Brain pericyte (primary cell): ENCODE measurements around the gene CYTH2.
"Not testable (repeated sequence)": the region's sequence is repeated elsewhere in the genome, so short reads cannot be mapped to it uniquely, and the experiment has no call there.

Experiments
- DNase-seq: peaks from one replicate; pipeline ENCODE4 v3.0.0-alpha.2; 2012; ENCODE audit warnings: low read depth, low spot score

Gene CYTH2

DNA sequence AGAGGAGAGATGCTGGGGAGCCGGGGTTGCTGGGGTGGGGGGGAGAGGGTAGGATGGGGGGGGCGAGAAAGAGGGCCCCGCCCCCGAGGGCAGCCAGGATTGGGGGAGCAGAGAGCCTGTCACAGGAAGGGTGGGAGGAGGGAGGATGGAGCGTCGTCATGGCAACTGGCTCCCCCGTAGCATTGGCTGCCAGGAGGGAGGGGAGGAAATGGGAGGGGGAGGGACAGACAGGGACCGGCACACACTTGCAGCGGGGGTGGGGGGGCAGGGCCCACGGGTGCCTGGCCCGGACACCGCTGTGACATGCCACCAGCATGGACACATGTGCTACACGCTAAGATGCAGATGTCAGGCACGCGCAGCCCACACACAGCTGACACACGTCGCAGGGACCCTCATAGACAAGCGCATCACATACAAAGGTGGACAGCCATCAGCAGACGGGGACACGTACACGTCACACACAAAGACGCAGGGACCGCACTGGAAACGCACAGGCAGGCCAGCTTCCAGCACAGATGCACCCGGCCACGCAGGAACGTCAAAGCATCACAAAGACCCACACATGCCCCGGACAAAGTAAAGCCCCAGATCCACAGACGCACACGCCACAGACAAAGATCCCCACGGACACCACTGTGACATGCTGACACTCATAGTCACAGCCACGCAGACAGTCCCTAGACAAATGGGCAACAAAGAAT is 42.8 kb downstream of the CYTH2 start, which contains the start of gene LMTK3:
LMTK3 (minus strand) TSS at position 36 of the 704 bp plus-strand sequence. CDS start 259 bp downstream, outside the sequence.
- no peak for DNase-seq

DNA sequence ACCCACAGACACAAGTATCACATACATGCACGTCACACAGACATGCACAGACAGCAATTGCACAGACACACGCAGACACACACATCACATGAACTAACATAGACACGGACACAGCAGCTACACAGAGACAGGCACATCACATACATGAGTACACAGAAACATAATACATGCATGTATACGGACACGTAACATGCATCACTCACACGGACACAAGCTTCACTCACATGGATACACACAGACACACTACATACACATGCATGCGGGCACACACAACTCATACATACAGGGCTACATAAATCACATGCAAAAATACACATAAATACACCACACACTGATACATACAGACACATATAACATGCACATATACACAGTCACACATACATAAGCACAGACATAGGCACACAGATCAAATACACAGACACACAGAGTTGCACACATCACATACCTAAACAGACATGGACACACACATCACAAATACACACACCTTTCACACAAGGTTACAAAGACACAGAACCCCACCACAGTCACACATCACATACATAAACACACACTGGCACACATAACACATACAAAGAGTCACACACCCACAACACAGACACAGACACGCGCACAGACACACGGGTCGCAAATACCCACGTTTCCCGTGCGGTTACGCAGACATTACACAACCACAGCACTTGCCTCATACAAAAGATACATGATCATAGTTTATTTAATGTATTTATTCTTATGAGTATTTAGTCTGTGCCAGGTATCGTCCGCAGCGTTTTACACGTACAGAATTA is 43.5 kb downstream of the CYTH2 start:
- no peak for DNase-seq

DNA sequence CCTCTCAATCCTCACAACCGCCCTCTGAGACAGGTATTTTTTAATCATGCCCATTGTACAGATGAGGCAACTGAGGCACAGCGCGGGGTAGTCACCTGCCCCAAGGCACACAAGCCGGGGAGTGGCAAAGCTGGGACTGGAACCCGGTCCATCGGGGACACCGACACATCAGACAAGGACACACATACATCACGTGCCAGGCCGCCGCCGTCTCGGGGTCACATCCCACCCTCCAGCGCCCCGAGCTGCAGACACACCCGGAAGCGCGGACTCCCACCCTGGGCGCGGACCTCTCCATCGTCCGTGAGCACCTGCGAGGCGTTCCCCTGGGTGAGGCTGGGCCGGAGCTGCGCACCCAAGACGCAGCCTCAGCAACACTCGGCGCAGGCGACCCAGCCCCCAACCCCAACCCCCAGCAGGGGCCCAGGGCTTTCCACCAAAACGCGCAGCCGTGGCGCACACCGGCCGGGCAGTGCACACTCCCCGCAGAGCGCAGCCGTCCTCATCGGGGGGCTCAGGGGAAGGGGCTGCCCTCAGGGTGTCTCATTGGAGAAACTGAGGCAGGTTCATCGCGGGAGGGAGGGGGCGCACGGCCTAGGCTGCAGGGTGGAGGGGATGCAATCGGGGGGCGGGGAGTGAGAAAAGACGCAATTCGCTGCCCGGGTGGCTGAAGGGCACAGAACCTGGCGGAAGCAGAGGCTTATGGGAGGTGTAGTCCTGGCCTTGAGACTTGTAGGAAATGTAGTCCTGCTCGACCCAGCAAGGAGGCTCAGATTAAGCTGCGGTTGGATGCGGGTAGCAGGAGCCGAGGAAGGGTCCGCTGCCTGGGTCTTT is 44.3 kb downstream of the CYTH2 start:
- DNase-seq: no peak

DNA sequence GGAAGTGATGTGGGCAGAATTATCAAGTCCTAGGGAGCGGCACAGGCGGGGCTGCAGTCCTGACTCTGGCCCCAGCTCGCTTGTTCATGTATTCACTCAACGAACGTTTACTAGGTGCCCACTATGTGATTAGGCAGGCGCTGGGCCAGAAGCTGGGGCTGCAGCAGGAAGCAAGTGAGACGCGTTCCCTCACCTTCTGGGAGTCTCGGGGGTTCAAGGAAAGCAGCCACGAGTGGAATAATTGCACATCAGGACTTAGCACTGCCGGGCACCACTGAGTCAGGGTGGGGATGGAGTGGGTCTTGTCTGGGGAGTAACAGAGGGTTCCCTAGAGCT is 44.9 kb downstream of the CYTH2 start:
- DNase-seq: no peak

DNA sequence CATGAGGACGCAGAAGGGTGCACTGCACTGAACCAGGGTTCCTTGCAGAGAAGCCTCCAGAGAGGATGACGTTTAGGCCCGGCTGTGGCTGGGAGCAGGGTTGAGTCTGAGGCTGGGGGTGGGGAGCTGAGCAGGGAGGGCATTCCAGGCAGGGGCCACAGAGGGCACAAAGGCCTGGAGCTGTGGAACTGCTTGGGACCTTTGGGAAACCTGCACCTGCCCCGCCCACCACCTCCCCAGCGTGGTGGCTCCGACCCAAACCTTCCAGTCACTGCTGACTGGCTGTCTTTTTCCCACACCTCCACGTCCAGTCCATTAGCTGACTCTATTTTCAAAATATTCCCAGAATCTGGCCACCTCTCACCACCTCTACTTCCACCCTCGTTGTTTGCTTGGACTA is 47.4 kb downstream of the CYTH2 start:
- DNase-seq: no peak

DNA sequence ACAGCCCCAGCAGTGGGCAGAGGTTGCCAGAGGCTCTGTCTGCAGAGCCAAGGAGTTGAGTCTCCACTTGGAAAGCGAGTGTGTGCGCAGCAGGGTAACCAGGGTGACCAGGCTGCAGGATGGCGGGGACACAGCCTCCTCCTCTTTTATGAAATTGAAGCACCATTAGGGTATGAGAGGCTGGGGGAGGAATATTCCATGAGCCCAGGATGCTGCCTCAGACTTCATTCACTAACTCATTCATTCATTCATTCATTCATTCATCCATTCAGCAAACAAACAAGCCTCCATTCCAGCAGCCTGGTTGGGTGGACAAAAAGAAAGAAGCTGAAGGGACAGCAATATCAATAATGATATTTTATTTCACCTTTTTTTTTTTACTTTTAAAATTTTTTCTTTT is 49.0 kb downstream of the CYTH2 start:
- no peak for DNase-seq

DNA sequence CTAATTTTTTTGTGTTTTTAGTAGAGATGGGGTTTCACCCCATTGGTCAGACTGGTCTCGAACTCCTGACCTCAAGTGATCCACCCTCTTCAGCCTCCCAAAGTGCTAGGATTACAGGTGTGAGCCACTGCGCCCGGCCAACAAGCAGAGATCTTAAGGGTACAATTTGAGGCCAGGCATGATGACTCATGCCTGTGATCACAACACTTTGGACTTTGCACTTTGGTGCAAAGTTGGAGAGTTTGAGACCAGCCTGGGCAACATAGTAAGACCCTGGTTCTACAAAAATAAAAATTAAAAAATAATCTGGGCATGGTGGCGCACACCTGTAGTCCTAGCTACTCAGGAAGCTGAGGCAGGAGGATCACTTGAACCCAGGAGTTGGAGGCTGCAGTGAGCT is 50.3 kb downstream of the CYTH2 start:
- DNase-seq: not testable (repeated sequence)

DNA sequence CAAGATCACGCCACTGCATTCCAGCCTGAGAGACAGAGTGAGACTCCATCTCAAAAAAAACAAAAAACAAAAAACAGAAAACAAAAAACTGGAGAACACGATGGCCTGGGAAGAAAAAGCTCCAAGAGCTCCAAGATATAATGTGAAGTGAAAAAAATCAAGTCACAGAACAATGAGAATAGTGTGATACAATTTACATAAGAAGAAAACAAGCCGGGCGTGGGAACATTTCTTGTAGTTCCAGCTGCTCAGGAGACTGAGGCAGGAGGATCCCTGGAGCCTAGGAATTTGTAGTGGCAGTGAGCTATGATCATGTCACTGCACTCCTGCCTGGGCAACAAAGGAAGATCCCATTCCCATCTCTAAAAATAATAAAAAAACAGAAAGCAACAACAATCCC is 51.0 kb downstream of the CYTH2 start:
- DNase-seq: no peak

DNA sequence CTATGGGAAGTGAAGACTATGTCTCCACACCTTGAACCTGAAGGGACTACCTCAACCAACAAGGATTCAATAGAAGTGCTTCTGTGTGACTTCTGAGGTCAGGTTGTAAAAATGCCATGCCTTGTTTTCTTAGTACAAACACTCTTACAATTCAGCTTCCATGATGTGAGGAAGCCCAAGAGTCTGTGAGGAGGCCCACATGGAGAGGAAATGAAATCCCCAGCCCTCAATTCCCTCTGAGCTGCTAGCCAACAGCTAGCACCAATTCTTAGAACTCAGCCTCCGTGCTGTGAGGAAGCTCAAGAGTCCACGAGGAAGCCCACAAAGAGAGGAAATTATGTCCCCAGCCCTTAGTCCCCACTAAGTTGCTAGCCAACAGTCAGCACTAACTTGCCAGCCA is 55.1 kb downstream of the CYTH2 start:
- DNase-seq: no peak

DNA sequence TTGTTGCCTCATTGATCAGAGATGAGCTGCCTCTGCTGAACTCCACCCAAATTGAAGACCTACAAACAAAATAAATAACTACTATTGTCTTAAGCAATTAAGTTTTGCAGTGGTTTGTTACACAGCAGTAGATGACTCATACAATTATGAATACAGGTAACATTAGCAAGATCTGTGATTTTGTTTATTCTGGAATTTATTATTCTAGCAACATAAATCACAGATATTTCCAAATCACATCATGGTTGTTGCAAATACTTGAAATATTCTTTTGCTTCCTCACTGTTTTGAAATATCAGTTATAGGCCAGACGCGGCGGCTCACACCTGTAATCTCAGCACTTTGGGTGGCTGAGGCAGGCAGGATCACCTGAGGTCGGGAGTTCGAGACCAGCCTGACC is 55.6 kb downstream of the CYTH2 start:
- DNase-seq: no peak

DNA sequence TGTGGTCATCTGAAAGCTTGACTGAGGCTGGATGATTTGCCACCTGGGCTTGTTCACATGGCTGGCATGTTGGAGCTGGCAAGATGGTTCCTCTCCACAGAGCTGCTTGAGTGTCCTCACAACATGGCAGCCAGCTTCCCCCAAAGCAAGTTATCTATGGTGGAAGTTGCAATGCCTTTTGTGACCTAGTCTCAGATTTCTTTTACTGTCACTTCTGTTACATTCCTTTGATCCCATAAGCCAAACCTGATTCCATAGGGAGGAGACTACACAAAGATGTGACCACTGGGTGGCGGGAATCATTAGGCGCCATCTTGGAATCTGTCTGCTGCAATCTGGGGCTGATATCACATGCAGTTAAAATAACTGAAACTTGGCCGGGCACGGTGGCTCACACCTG is 60.0 kb downstream of the CYTH2 start:
- DNase-seq: no peak

DNA sequence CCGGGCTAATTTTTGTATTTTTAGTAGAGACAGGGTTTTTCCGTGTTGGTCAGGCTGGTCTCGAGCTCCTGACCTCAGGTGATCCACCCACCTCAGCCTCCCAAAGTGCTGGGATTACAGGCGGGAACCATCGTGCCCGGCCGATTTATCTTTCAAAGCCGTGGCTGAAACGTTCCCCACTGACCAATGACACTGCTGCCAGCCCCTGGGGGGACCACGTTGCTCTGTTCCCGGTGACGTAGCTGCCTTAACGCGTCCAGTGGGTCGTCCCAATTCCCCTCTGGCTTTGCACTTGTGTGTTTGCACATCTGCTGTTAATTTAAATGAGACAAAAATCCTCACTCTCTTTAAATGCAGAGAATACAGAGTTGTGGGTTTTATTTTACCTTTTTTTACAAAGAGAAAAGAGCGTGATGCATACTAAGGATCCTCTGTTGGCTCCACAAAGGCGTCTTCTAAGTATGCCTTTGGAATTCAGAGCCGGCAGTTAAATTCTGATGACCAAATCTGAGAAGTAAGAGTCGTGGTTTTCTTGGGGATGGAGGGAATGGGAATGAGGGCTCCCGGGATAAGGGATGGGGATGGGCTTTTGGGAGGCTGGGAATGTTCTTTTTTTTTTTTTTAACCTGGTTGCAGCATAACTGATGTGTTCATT is 61.0 kb downstream of the CYTH2 start:
- no peak for DNase-seq

DNA sequence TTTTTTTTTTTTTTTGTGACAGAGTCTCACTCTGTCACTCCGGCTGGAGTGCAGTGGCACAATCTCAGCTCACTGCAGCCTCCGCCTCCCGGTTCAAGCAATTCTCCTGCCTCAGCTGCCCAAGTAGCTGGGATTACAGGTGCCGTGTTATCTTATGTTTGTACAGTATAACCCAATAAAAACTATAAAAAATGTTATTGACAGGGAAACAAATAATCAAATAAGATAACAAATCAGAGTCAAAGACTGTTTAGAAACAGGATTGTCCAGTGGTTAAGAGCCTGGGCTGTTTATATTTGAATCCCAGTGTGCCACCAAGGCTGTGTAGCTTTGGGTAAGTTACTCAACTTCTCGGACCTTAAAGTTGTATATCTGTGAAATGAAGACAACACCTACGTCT is 61.6 kb downstream of the CYTH2 start:
- DNase-seq: no peak
